GM19452 (cell line): ENCODE results near the gene TPM4.

Source experiments
- ATAC-seq: cut with Tn5 transposase; IDR thresholded peaks from one replicate; pipeline ENCODE4 v1.9.1; 2021; ENCODE audit not compliant: unreplicated experiment

The TPM4 gene

DNA sequence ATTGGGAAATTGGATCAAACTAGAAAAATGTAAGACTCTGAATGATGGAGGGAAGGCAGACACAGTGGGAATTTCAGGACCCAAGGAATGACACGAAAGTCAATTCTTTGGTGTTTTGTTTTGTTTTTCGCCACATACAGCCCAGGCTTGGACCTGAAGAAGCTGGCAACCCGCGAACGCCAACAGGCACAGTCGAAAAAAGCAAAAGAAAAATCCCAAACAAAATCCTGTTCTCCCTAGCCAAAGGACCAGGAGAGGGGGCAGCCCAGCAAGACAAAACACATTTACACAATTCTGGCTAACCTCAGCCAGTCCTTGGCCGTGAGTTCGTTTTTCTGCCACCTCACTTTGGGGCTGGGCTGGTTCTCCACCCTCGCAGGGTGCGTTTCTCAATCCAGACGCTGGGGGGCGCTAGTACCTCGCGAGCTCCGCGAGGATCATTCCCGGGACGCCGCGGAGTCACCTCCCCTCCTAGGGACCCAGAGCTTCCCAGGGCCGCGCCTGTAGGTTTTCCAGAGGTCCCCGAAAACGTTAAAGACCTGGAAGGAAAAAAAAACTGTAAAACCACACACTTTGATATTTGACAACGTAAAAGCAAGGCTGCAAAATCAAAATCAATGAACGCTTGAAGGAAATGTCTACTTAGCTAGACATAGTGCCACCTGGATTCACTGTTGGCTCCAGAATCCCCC is 34.9 kb upstream of the TPM4 start:
- no peak for ATAC-seq

DNA sequence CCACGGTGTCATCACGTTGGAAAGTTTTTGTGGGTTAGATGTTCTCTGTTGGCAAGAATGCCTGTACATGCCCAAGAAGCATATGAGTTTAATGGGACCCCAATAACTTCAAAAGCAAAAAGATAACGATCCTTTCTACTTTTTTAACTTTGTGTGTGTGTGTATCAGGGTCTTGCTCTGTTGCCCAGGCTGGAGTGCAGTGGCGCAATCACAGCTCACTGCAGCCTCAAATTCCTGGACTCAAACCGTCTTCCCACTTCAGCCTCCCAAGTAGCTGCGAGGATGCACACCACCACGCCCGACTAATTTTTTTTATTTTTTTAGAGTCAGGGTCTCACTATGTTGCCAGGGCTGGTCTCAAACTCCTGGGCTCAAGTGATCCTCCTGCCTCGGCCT is 34.3 kb upstream of the TPM4 start:
- ATAC-seq: no peak

DNA sequence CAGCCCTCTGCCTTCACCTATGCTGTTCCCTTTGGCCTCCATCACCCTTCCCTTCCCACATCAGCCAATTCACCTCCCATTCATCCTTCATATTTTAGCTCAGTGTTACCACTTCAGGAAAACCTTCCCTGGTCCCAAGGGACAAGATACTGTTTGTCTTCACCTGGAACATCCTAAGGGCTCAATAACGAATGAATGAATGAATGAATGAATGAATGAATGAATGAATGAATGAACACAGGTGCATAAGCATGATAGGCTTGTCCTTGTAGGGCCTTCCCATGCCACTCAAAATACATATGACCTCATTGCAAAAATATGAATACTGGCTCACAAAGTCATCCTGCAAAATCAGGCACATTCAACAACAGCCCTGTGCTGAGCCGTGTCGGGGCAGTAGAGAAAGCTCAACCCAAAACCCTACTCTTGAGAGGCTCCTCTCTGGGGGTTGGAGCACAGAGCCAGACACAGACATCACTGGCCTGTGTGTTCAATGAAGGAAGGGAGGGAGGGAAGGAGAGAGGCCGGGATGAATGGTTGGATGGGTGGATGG is 33.7 kb upstream of the TPM4 start:
- no peak for ATAC-seq

DNA sequence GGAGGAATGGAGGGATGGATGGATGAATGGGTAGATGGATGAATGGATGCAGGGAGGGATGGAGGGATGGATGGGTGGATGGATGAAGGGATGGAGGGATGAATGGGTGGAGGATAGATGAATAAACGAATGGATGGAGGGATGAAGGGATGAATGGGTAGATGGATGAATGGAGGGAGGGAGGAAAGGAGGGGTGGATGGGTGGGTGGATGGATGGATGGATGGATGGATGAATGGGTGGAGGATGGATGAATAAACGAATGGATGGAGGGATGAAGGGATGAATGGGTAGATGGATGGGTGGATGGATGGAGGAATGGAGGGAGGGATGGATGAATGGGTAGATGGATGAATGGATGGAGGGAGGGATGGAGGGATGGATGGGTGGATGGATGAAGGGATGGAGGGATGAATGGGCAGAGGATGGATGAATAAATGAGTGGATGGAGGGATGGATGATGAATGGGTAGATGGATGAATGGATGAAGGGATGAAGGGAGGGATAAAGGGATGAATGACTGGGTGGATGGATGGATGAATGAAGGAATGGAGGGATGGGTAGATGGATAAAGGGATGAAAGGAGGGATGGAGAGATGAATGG is 33.0 kb upstream of the TPM4 start:
- no peak for ATAC-seq

DNA sequence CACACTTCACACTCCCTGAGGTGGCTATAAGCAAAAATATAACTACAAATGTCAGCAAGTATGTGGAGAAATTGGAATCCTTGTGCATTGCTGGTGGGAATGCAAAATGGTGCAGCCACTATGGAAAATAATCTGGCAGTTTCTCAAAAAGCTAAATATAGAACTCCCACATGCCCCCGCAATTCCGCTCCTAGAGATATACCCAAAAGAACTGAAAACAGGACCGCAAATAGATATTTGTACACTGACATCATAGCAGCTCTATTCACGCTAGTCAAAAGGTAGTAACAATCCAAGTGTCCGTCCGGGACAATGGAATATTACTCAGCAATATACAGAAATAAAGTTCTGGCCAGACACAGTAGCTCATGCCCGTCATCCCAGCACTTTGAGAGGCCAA is 31.5 kb upstream of the TPM4 start:
- ATAC-seq: no peak

DNA sequence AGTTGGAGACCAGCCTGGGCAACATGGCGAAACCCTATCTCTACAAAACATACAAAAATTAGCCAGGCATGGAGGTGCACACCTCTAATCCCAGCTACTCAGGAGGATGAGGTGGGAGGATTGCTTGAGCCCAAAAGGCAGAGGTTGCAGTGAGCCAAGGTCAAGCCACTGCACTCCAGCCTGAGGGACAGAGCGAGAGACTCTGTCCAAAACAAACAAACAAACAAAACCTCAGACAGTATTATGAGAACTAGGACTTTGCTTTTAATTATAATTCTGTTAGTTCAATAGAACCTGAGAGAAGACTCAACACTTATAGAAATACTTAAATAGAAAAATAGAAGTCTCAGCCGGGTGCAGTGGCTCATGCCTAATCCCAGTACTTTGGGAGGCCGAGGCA is 31.1 kb upstream of the TPM4 start:
- no peak for ATAC-seq

DNA sequence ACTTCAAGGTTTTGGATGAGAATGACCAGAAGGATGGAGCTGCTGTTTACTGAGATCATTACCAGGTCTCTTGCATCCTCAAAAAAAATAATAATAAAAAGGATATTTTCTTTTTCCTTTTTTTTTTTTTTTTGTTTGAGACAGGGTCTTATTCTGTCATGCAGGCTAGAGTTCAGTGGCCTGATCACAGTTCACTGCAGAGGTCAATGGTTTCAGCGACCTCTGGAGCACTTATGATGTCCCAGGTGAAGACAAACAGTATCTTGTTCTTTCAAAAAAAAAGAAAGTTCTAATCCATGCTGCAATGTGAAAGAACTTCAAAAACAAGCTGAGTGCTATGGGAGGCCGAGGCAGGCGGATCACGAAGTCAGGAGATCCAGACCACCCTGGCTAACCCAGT is 30.4 kb upstream of the TPM4 start:
- no peak for ATAC-seq

DNA sequence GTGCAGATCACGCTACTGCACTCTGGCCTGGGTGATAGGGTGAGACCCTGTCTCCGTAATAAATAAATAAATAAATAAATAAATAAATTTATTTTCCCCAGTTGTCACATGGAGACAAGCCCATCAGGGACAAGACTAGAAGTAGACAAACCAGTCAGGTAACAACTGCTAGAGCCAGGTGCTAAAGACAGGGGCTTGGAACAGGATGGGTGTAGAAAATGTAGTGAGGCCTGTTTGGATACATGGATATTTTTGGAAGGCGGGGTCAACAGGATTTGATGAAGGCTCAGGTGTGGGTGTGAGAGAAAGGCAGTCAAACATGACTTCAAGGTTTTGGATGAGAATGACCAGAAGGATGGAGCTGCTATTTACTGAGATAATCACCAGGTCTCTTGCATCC is 27.7 kb upstream of the TPM4 start:
- ATAC-seq: no peak

DNA sequence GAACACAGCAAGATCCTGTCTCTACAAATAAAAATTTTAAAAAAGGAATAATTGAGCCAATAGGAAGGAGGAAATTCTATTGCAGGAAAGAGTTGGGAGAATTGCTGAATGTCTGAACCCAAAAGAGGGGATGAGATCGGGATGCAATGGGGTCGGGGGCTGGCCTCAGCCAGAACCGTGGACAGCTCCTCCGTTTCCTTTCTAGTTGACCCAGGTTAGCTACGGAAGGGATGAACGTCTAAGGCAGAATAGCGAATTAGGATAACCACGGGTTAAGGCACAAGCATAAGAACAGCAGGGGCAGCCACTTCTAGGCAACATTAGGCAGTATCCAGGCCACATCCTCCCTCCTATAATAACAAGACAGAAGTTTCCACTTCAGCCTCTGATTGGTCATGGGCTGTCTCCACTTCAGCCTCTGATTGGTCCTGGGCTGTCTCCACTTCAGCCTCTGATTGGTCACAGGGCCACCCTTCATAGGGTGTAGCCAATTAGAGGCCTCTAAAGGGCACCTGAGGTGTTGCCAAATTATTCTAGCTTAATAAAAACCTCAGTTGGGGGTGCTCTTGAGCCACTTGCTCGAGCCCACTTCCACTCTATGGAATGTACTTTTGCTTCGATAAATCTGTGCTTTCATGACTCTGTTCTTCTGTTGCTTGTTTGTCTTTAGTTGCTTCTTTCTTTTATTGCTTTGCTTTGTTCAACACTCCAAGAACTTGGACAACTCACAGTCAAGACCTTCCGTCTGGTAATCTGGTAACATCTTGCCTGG is 24.9 kb upstream of the TPM4 start:
- ATAC-seq: no peak

DNA sequence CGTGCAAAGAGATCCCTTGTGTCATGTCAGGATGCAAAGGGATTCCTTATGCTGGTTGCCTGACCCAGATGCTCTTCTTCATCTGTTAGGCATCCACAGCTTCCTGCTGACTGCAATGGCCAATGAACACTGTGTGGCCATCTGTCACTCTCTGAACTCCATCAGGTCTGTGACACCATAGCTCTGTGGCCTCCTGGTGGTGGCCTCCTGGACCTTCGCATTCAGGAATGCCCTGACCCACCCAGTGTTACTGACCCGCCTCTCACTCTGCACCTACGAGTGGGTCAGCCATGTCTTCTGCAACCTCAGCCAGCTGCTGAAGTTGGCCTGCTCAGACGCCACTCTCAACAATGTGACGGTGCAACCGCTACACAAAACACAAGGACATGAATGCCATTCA is 23.9 kb upstream of the TPM4 start:
- ATAC-seq: no peak

DNA sequence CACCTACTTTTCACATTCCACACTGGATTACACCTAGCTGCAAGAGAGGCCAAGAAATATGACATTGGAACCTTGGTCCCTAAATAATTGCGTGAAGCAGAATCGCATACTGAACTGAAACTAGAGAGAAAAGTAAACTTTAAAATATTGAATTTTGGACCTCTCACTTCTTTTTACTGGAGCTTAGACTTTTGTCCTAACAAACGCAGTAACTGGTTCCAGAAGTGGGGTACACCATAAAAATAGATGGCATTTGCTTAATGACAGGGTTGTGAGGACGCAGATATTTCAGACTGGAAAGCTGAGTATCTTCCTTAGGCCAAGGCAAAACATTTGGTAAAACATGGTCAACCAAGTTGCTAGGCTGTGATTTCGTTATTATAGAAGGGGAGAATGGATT is 19.2 kb upstream of the TPM4 start:
- no peak for ATAC-seq

DNA sequence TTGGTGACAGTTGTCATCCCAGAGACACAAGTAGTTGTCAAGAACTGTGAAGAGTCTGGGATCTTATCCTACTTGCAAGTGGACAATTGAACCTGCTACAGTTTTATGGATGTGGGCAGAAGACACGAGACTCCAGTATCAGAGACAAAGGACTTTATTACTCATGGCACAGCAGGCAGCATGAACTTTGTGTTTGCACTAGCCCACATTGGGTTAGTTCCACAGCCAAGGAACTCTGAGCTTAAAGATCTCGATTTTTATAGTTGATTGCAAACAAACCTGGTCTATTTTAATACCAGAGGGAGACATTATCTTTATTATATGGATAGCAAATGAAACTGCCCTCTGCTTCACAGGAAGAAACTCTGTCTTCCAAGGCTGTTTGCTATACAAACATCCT is 16.0 kb upstream of the TPM4 start:
- ATAC-seq: no peak

DNA sequence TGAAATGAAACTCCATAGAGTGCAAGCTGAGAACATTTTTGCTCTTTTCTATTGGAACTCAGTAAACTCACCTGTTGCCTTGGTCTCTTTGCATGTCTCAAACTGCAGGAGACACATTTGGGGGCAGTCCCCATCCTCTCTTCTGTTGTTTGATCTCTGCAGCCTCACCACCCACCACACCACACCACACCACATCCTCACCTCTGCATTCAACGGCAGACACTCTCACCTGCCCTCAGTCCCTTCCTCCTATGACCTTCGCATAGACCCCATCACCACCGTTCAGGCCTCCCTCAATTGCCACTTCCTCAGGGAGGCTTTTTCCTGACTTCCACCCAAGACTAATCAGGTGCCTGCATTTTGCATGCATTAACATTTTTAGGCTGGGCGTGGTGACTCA is 14.4 kb upstream of the TPM4 start:
- ATAC-seq: no peak

DNA sequence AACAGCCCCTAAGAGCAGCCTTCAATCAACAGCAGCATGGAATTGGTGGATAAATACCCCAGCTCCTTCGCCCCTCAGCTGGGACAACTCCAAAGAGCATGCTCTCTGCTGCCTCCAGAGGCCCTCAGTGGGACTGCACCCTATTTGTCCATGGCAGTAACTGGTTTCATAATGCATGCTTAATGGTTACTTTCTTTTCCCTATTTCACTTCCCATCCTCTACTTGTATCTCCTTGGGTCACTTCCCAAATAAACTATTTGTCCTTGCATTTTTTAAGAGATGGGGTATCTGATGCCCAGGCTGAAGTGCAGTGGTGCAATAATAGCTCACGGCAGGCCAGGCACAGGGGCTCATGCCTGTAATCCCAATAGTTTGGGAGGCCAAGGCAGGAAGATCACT is 13.5 kb upstream of the TPM4 start:
- ATAC-seq: no peak

DNA sequence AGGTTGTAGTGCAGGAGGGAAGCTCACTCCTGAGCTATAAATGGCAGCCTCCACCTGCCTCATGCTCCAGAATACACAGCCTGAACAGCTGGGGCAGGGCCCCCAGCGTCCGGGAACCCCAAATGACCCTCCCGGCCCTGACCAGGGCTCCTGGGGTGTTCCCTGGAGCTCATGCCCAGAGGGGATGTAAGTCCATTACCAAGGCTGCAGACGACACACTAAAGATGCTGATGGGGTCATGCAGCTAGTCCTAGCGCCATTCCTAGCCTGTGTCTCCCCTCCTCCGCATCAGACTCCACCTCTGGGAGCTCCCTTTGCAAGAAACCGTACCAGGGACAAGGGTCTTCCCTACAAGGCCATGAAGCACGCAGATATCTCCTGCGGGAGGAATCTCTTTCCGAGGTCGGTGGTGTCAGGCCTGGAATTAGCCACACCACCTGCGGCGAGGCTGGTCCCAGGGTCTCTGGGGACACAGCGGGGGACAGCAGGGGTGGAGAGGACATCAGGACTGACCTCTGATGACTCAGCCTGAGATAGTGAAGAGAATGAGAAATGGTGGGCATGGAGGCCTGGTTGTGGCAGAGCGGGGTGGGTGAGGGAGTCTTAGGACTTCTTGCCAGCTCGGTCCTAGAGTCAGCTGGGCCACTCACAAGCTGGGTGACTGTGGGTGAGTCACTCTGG is 11.9 kb upstream of the TPM4 start:
- no peak for ATAC-seq

DNA sequence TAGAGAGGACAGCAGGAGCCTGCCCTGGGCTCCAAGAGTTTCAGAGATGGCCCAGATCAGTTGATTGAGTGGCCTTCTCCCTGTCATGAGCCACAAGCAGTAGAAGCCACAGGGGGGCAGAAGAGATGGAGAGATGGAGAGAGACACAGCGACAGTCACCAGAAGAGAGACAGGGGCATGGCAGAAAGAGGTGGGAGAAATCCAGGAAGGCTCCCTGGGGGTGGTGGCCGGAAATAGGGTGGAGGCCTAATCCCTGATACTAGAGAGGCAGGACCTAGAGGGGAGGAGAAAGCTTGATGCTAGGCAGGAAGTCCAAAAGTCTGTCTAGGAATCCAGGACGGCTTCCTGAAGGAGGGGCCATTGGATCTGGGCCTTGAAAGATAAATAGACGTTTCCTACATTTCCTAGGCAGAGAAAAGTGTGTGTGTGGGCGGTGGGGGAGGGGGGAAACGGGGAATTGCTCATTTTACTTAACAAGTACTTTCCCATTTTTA is 9.6 kb upstream of the TPM4 start:
- no peak for ATAC-seq

DNA sequence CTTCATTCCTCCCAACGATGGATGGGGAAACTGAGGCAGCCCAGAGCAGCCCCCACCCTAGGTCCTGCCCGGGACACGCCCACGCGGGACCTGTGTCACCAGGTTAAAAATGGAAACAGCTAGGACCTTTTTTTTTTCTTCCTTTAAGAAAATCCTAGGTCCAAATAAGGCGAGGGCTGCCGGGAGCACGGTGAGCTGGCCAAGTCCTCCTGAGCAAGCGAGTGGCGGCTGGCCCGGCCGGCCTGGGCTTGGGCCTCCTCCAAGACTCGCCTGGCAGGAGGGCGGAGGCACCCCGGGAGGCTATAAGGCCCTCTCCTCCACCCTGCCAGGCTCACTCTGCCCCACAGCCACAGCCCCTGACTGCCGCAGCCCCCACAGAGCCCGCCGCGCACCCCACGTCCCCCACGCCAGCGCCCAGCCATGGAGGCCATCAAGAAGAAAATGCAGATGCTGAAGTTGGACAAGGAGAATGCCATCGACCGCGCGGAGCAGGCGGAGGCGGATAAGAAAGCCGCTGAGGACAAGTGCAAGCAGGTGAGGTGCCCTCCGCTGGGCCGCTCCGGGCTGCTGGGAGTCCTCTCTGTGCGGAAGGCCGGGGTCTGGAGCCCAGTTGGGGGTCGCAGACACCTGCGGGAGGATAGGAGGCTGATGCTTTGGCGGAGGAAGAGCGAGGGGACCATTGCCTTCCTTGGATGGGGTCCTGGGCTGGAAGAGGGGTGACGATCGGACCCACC is 8.9 kb upstream of the TPM4 start:
- ATAC-seq: no peak

DNA sequence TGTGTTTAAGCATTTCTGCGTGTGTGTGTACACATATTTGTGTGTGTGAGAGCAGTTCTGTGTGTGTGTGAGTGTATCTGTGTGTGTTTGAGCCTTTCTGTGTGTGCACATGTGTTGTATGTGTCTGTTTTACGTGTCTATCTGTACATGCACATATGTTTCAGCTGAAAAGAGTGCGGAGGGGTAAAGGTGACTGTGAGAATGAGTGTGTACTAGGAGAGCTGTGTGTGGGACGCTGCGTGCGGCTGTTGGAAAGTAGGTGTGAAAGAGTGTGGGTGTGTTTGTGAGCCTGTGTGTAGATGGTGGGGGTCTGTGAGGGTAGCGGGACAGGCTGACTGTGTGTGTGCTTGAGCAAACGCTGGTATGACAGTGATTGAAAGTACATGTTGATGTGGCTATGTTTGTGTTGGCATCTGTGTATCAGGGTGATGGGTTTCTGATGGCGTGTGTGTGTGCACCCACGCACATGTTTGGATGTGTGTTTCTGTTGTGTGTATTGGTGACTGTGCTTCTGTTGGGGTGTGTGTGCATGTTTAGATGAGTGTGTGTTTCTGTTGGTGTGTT is 7.5 kb upstream of the TPM4 start:
- no peak for ATAC-seq

DNA sequence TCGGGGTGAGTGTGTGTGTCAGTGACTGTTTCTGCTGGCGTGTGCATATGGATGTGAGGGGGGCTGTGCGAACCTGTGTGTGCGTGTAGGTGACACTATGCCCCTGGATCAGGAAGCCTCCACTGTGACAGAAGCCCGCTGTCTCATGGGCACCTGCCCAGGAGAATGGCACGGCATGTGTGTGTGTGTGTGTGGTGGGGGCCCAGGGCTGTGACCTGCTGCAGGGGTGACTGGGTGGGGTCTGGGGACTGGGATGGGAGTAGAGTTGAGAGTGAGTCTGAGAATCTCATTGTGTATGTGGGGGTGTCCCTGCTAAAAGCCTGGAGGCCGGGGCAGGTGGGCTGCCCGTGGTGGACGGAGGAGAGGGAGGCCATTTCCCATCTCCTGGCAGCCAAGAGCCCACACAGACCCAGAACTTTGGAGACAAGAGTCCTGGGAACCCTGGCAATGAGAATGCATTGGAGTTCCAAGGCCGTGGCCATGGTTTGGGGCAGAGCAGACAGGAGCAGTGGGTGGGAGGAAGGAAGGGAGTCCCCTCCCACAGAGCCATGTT is 6.4 kb upstream of the TPM4 start:
- no peak for ATAC-seq

DNA sequence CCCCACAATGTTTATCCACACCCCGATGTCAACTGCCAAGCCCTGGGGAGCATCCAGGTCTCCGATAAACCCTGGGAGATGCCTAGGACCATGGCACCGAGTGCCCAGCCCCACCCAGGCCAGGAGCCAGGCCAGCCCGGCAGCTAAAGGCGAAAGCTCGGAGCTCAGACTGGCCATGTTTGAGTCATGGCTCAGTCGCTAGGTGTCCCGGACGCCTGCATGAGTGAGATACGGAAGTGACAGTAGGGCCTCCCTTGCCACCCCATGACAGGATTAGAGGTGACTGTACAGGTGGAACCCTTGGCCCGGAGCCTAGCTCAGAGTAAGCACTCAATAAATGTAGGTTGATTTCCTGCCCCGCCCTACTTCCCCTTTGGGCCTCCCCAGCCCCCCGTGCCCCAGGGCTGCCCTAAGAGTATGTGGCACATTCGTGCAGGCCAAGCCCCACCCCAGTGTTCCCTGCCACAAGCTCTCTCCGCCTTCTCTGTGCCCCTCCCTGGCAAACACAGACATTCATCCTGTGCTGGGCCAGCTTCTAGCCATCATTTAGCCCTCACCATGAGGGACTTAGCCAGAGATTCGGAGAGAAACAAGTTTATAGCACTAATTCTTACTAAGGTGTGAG is 5.8 kb upstream of the TPM4 start:
- no peak for ATAC-seq
